Peyer's patch (tissue), 4 donors: ENCODE measurements around the gene FILIP1L.

ENCODE experiments used
- CTCF ChIP-seq, 6 experiments: fragments of 450-650 bp in 4 of 6; fragments of 200-600 bp in 2 of 6; sonication (generic) in 1 of 6; IDR thresholded peaks; one replicate each; pipeline ENCODE4 v1.5.1; 2017 to 2019; ENCODE audit warnings: antibody characterized with exemption in 6 of 6, mild to moderate bottlenecking in 3 of 6, moderate library complexity in 1 of 6
- POLR2A ChIP-seq, 2 donors: fragments of 450-650 bp; IDR thresholded peaks; one replicate each; pipeline ENCODE4 v1.5.1; 2017; ENCODE audit warnings: antibody characterized with exemption in 2 of 2, mild to moderate bottlenecking in 2 of 2, moderate library complexity in 2 of 2

- TF ChIP-seq CTCF (IDR thresholded peaks at IDR 0.05), result no peak
- TF ChIP-seq POLR2A (IDR thresholded peaks at IDR 0.05), result no peak
These were observed 250.0 kb downstream of the FILIP1L start for GRCh38 chr3:99864289-99864688.
